Esophagus muscularis mucosa (tissue), 3 donors: ENCODE measurements around the gene MYO6.

Experiments used
- POLR2A ChIP-seq: fragments of 450-650 bp; IDR thresholded peaks from one replicate; pipeline ENCODE4 v1.6.1; 2017; ENCODE audit warnings: antibody characterized with exemption, moderate library complexity, mild to moderate bottlenecking, low read depth
- TF ChIP-seq, protein P1 (sequence below), 3 experiments: fragments of 200-600 bp in 2 of 3; fragments of 450-650 bp in 1 of 3; sonication (generic) in 2 of 3; IDR thresholded peaks; one replicate each; pipeline ENCODE4 v1.5.1; 2017 to 2019; ENCODE audit warnings: antibody characterized with exemption in 3 of 3, mild to moderate bottlenecking in 2 of 3, moderate library complexity in 1 of 3

GRCh38 chr6:75786152-75786551 is 37.1 kb downstream of the MYO6 start:
- TF ChIP-seq, protein P1, sequence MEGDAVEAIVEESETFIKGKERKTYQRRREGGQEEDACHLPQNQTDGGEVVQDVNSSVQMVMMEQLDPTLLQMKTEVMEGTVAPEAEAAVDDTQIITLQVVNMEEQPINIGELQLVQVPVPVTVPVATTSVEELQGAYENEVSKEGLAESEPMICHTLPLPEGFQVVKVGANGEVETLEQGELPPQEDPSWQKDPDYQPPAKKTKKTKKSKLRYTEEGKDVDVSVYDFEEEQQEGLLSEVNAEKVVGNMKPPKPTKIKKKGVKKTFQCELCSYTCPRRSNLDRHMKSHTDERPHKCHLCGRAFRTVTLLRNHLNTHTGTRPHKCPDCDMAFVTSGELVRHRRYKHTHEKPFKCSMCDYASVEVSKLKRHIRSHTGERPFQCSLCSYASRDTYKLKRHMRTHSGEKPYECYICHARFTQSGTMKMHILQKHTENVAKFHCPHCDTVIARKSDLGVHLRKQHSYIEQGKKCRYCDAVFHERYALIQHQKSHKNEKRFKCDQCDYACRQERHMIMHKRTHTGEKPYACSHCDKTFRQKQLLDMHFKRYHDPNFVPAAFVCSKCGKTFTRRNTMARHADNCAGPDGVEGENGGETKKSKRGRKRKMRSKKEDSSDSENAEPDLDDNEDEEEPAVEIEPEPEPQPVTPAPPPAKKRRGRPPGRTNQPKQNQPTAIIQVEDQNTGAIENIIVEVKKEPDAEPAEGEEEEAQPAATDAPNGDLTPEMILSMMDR (IDR thresholded peaks at IDR 0.05) = no peak
- TF ChIP-seq POLR2A = no peak
